ENCODE results near the gene WSB1. TPM values are rescaled to one million over a fixed set of nuclear protein-coding genes. Genes with fewer than 3 reads are reported as not detected.
A peak's percentile ranks its signal among the peaks of the same experiment; 100 is the strongest.

Gene WSB1
- total and polyA plus RNA-seq, 2 experiments from 2014 or later, result 101 to 108 TPM

DNA sequence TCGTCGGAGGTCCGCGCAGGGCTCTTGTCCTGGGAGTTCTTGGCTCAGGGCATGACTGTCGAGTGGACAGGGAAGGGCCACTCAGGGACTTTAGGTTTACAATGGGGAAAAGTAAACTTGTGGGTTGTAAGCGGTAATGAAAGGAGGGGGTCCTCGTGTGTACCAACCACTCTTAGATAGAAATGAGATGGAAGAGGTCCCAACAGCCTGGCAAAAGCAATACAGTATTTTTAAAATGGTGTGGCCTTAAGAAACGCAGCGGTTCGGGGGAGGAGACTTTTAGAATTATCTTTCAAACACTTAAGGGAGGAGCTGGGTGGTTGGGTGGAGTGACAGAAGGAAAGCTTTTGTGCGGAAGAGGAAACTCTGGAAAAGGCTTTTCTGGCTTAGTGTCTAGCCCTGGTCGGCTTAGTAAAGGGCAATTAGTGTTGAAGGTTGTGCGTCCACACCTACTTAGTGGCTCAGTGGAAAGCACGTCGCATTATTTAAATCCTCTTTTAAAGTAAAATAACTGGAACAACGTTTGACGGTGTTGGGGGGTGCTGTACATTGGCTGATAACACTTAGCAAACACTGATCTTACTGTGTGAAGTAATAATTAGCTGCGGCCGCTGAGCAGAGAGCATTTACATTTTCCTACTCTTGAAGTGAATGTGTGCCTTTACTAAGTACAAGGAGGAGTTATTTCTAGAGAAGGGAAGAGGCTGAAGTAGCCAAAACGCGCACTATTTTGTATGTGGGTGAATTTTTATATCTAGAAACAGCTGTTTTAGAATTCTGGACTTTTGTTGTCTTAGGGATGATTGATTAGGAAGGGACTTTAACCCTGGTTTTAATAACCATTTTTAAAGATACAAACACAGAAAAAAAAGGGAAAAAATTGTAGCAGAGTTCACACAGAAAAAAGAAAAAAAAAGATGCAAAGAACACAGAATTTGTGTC is 1.0 kb downstream of the WSB1 start:
- Mint-ChIP-seq H3K36me3 (ENCODE audit: low read depth) (peaks cover 7% of the 10 kb centered on the region; the same call in 1 of the 3 replicates), H3K9me3 (no peaks in the 10 kb centered on the region), H3K27me3 (ENCODE audit: insufficient read depth, low read depth, poor library complexity) (peaks cover 12% of the 10 kb centered on the region), H3K27ac (peak overlapping the region; percentile 99), H3K4me1 (peaks cover 29% of the 10 kb centered on the region), H3K4me3 (peak overlapping the region; percentile 94)
- peak; percentile 34 for ATAC-seq
- Histone ChIP-seq H3K36me3 (ENCODE audit: insufficient read depth) (no peaks in the 10 kb centered on the region), H3K4me2 (peak overlapping the region; percentile 84), H3K4me3 (peak overlapping the region; percentile 98), H4K20me1 (replicated peaks; ENCODE audit: insufficient read depth) (peaks cover 26% of the 10 kb centered on the region), H3K4me1 (ENCODE audit: insufficient read depth) (peaks cover 14% of the 10 kb centered on the region; the same call in 1 of the 2 replicates), H3K27me3 (ENCODE audit: insufficient read depth) (no peaks in the 10 kb centered on the region), H2AFZ (peak overlapping the region; percentile 87), H3F3A (replicated peaks; ENCODE audit: low read depth) (no peaks in the 10 kb centered on the region), H3K79me2 (replicated peaks; ENCODE audit: insufficient read depth) (peaks cover 58% of the 10 kb centered on the region), H3K27ac (ENCODE audit: low read depth) (peak overlapping the region; percentile 98), H3K9me2 (ENCODE audit: insufficient read depth) (no peaks in the 10 kb centered on the region)
- TF ChIP-seq STAT1 (IDR thresholded peaks at IDR 0.05; ENCODE audit: unreplicated experiment), result no peak
- TF ChIP-seq CTCF (conservative IDR thresholded peaks at IDR 0.05; ENCODE audit: low read depth in 2 of 2), result no peak
- TF ChIP-seq POLR2AphosphoS5 (IDR thresholded peaks at IDR 0.05; ENCODE audit: low read depth), result no peak
- TF ChIP-seq, protein P1, sequence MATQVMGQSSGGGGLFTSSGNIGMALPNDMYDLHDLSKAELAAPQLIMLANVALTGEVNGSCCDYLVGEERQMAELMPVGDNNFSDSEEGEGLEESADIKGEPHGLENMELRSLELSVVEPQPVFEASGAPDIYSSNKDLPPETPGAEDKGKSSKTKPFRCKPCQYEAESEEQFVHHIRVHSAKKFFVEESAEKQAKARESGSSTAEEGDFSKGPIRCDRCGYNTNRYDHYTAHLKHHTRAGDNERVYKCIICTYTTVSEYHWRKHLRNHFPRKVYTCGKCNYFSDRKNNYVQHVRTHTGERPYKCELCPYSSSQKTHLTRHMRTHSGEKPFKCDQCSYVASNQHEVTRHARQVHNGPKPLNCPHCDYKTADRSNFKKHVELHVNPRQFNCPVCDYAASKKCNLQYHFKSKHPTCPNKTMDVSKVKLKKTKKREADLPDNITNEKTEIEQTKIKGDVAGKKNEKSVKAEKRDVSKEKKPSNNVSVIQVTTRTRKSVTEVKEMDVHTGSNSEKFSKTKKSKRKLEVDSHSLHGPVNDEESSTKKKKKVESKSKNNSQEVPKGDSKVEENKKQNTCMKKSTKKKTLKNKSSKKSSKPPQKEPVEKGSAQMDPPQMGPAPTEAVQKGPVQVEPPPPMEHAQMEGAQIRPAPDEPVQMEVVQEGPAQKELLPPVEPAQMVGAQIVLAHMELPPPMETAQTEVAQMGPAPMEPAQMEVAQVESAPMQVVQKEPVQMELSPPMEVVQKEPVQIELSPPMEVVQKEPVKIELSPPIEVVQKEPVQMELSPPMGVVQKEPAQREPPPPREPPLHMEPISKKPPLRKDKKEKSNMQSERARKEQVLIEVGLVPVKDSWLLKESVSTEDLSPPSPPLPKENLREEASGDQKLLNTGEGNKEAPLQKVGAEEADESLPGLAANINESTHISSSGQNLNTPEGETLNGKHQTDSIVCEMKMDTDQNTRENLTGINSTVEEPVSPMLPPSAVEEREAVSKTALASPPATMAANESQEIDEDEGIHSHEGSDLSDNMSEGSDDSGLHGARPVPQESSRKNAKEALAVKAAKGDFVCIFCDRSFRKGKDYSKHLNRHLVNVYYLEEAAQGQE (IDR thresholded peaks at IDR 0.05; ENCODE audit: unreplicated experiment), result no peak
- no peak for TF ChIP-seq EZH2phosphoT487 (IDR thresholded peaks at IDR 0.05; ENCODE audit: unreplicated experiment)
- no peak for TF ChIP-seq ZNF331 (CRISPR knock-in tag; IDR thresholded peaks at IDR 0.05; ENCODE audit: low read depth)
- DNase-seq (ENCODE audit: low spot score), result peak; percentile 87

- H3K79me2 ChIP-seq (replicated peaks; ENCODE audit: insufficient read depth), result peaks cover 68% of the 10 kb centered on the region
- Mint-ChIP-seq H3K27ac (peak overlapping the region; percentile 82), H3K36me3 (ENCODE audit: low read depth) (peaks cover 7% of the 10 kb centered on the region; the same call in 1 of the 3 replicates), H3K4me1 (peaks cover 29% of the 10 kb centered on the region), H3K4me3 (peak overlapping the region; percentile 94), H3K9me3 (no peaks in the 10 kb centered on the region), H3K27me3 (ENCODE audit: insufficient read depth, low read depth, poor library complexity) (peaks cover 12% of the 10 kb centered on the region)
- H3K4me3 ChIP-seq, result peak overlapping the region; percentile 98
- no peaks in the 10 kb centered on the region for H3K27me3 ChIP-seq (ENCODE audit: insufficient read depth)
- peak overlapping the region; percentile 84 for H3K4me2 ChIP-seq
- peaks cover 14% of the 10 kb centered on the region; the same call in 1 of the 2 replicates for H3K4me1 ChIP-seq (ENCODE audit: insufficient read depth)
- no peak overlapping the region for H3K27ac ChIP-seq (ENCODE audit: low read depth)
- no peak for ATAC-seq
- H3K9me2 ChIP-seq (ENCODE audit: insufficient read depth), result no peaks in the 10 kb centered on the region
- no peaks in the 10 kb centered on the region for H3K36me3 ChIP-seq (ENCODE audit: insufficient read depth)
- H4K20me1 ChIP-seq (replicated peaks; ENCODE audit: insufficient read depth), result peaks cover 31% of the 10 kb centered on the region
- H2AFZ ChIP-seq, result no peak overlapping the region
- DNase-seq (ENCODE audit: low spot score), result no peak
- H3F3A ChIP-seq (replicated peaks; ENCODE audit: low read depth), result no peaks in the 10 kb centered on the region
- TF ChIP-seq STAT1 (IDR thresholded peaks at IDR 0.05; ENCODE audit: unreplicated experiment), result no peak
- TF ChIP-seq EZH2 (IDR thresholded peaks at IDR 0.05; ENCODE audit: low read depth, unreplicated experiment), result no peak
- TF ChIP-seq CTCF (conservative IDR thresholded peaks at IDR 0.05; ENCODE audit: low read depth in 2 of 2), result no peak
- no peak for TF ChIP-seq JUNB (IDR thresholded peaks at IDR 0.05; ENCODE audit: unreplicated experiment)
- TF ChIP-seq ZNF114 (CRISPR knock-in tag; IDR thresholded peaks at IDR 0.05), result no peak
- TF ChIP-seq ZNF331 (CRISPR knock-in tag; IDR thresholded peaks at IDR 0.05; ENCODE audit: low read depth), result no peak
- TF ChIP-seq POLR2AphosphoS5 (IDR thresholded peaks at IDR 0.05; ENCODE audit: low read depth), result no peak
- TF ChIP-seq CREB1 (CRISPR knock-in tag; IDR thresholded peaks at IDR 0.05; ENCODE audit: low read depth), result no peak
- TF ChIP-seq NANOG (IDR thresholded peaks at IDR 0.05; ENCODE audit: borderline replicate concordance), result no peak
- TF ChIP-seq, protein P2, sequence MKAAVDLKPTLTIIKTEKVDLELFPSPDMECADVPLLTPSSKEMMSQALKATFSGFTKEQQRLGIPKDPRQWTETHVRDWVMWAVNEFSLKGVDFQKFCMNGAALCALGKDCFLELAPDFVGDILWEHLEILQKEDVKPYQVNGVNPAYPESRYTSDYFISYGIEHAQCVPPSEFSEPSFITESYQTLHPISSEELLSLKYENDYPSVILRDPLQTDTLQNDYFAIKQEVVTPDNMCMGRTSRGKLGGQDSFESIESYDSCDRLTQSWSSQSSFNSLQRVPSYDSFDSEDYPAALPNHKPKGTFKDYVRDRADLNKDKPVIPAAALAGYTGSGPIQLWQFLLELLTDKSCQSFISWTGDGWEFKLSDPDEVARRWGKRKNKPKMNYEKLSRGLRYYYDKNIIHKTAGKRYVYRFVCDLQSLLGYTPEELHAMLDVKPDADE (IDR thresholded peaks at IDR 0.05), result no peak
These were observed 2.0 kb downstream of the WSB1 start for GRCh38 chr17:27295945-27296344.

All from GM23338 (cell line).